ENCODE data around the gene SLC10A6. TPM values are rescaled to one million over a fixed set of nuclear protein-coding genes. Genes with fewer than 3 reads are reported as not detected.

SLC10A6 gene
- total RNA-seq, 1 experiment from 2014 or later: not detected

DNA sequence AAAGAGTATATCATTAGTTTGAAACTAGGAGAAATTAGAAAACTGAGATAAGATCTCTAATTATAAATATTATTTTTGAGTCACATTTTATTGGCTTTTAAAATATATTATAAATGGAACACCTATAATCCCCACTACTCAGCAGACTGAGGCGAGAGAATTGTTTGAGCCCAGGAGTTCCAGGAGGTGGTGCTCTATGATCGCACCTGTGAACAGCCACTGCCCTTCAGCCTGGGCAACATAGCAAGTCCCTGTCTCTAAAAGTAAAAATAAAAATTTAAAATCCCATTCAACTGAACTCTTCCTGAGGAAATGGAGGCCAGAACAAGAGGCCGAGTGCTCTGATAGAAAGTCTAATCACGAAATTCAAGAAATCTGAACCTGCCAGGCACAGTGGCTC is 49.4 kb upstream of the SLC10A6 start:
- Mint-ChIP-seq H3K36me3 (ENCODE audit: insufficient read depth in 1 of 3, low read depth in 3 of 3) (peaks cover 2 to 5% (median 3%) of the 10 kb centered on the region in 3 experiments; a peak in 4 of 7 replicates), H3K27ac (no peak overlapping the region), H3K4me3 (no peak overlapping the region), H3K9me3 (peaks cover 0 to 3% of the 10 kb centered on the region in 2 experiments; a peak in 2 of 5 replicates), H3K4me1 (no peaks in the 10 kb centered on the region), H3K27me3 (ENCODE audit: low read depth) (peaks cover 2% of the 10 kb centered on the region; the same call in 1 of the 2 replicates)
- H2AFZ ChIP-seq (ENCODE audit: low read length): no peak overlapping the region
- H3K23ac ChIP-seq (ENCODE audit: insufficient read length, low read depth, low read length): no peak overlapping the region
- no peak overlapping the region for H3K14ac ChIP-seq (ENCODE audit: insufficient read depth, low read length)
- no peak overlapping the region for H3T11ph ChIP-seq (ENCODE audit: low read length)
- TF ChIP-seq, protein P1, sequence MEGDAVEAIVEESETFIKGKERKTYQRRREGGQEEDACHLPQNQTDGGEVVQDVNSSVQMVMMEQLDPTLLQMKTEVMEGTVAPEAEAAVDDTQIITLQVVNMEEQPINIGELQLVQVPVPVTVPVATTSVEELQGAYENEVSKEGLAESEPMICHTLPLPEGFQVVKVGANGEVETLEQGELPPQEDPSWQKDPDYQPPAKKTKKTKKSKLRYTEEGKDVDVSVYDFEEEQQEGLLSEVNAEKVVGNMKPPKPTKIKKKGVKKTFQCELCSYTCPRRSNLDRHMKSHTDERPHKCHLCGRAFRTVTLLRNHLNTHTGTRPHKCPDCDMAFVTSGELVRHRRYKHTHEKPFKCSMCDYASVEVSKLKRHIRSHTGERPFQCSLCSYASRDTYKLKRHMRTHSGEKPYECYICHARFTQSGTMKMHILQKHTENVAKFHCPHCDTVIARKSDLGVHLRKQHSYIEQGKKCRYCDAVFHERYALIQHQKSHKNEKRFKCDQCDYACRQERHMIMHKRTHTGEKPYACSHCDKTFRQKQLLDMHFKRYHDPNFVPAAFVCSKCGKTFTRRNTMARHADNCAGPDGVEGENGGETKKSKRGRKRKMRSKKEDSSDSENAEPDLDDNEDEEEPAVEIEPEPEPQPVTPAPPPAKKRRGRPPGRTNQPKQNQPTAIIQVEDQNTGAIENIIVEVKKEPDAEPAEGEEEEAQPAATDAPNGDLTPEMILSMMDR (conservative IDR thresholded peaks at IDR 0.05): peak; percentile 70
- no peak overlapping the region for H3K56ac ChIP-seq (ENCODE audit: insufficient read length, low read depth, low read length)
- H3K9ac ChIP-seq (ENCODE audit: extremely low read depth, insufficient read length, low read length): no peak overlapping the region
- H2BK120ac ChIP-seq (ENCODE audit: low read depth, low read length, poor library complexity, severe bottlenecking): no peak overlapping the region
- no peaks in the 10 kb centered on the region for H3K27me3 ChIP-seq (ENCODE audit: insufficient read depth, low read length)
- no peaks in the 10 kb centered on the region for H3K4me1 ChIP-seq (ENCODE audit: insufficient read depth, low read length)
- H2BK15ac ChIP-seq (ENCODE audit: low read depth, low read length): no peak overlapping the region
- no peak overlapping the region for H4K91ac ChIP-seq (ENCODE audit: insufficient read length, low read depth, low read length)
- WGBS (ENCODE audit: extremely low coverage, insufficient read length, low lambda C conversion rate): no CpG with 5 or more reads among the region's 4 CpGs
- no peaks in the 10 kb centered on the region for H3K79me1 ChIP-seq (ENCODE audit: insufficient read depth, low read depth, low read length, poor library complexity, severe bottlenecking)
- H3K9me3 ChIP-seq (ENCODE audit: control insufficient read depth, low read depth, low read length): no peaks in the 10 kb centered on the region
- no peaks in the 10 kb centered on the region for H4K20me1 ChIP-seq (ENCODE audit: control insufficient read depth, insufficient read depth, insufficient read length)
- H3K18ac ChIP-seq (ENCODE audit: insufficient read length, low read depth, low read length): no peak overlapping the region
- H2BK5ac ChIP-seq (ENCODE audit: insufficient read length, low read length): no peak overlapping the region
- DNase-seq: peak; percentile 42
- no peak overlapping the region for H2BK20ac ChIP-seq (ENCODE audit: low read depth, low read length, poor library complexity, severe bottlenecking)
- H3K27ac ChIP-seq (ENCODE audit: insufficient read length, low read depth, low read length): no peak overlapping the region
- no peak overlapping the region for H3K4me2 ChIP-seq (ENCODE audit: insufficient read depth, insufficient read length, low read length)
- H4K8ac ChIP-seq (replicated peaks; ENCODE audit: insufficient read length, low read depth, low read length): no peak overlapping the region
- H4K5ac ChIP-seq (ENCODE audit: insufficient read length, low read depth, low read length): no peak overlapping the region
- no peaks in the 10 kb centered on the region for H3K79me2 ChIP-seq (ENCODE audit: insufficient read depth, low read length)
- no peak overlapping the region for H2AK5ac ChIP-seq (ENCODE audit: insufficient read length, low read length)
- no peaks in the 10 kb centered on the region for H3K23me2 ChIP-seq (ENCODE audit: insufficient read length, low read depth, low read length, poor library complexity, severe bottlenecking)
- no peak overlapping the region for H2BK12ac ChIP-seq (ENCODE audit: insufficient read length, low read depth, low read length)
- no peak overlapping the region for H3K4ac ChIP-seq (ENCODE audit: low read depth, low read length)

Measured in H9 (cell line).